Adrenal gland (tissue), 12 donors: Measurements from ENCODE around the gene FAM89A. TPM values are rescaled to one million over a fixed set of nuclear protein-coding genes. Genes with fewer than 3 reads are reported as not detected.

ENCODE experiments used
- DNase-seq, 7 donors: peaks; one replicate each; pipeline ENCODE4 v3.0.0-alpha.2; 2019 to 2020
- H3K27ac ChIP-seq, 5 donors: fragments of 200-600 bp; sonication (generic) in 4 of 5; 1 replicate in 3 of 5; 2 replicates in 2 of 5; pipeline versions ENCODE4 v1.5.1 to v1.8.0; 2016 to 2020; ENCODE audit warnings: mild to moderate bottlenecking in 1 of 5
- H3K27me3 ChIP-seq: fragments of 200-600 bp; 2 replicates; pipeline ENCODE4 v1.8.0; 2021
- H3K36me3 ChIP-seq, 2 donors: fragments of 200-600 bp; replicated peaks in 1 of 2; 1 replicate in 1 of 2; 2 replicates in 1 of 2; pipeline versions ENCODE4 v1.5.1 to v1.8.0; 2018 to 2022
- H3K4me1 ChIP-seq, 2 donors: fragments of 200-600 bp; replicated peaks in 1 of 2; 1 replicate in 1 of 2; 2 replicates in 1 of 2; pipeline versions ENCODE4 v1.5.1 to v1.8.0; 2018 to 2021
- H3K4me3 ChIP-seq, 4 donors: fragments of 200-600 bp; sonication (generic) in 3 of 4; one replicate each; pipeline ENCODE4 v1.5.1; 2016 to 2018
- H3K9me3 ChIP-seq, 3 donors: fragments of 200-600 bp; sonication (generic) in 1 of 3; replicated peaks in 1 of 3; 1 replicate in 2 of 3; 2 replicates in 1 of 3; pipeline versions ENCODE4 v1.5.1 to v1.8.0; 2016 to 2021
- CTCF ChIP-seq, 6 experiments: fragments of 450-650 bp in 4 of 6; fragments of 200-600 bp in 2 of 6; sonication (generic) in 1 of 6; IDR thresholded peaks; 1 replicate in 5 of 6; 2 replicates in 1 of 6; pipeline versions ENCODE4 v1.5.1 to v1.8.0; 2016 to 2021; ENCODE audit warnings: antibody characterized with exemption in 6 of 6, mild to moderate bottlenecking in 2 of 6, moderate library complexity in 1 of 6
- POLR2A ChIP-seq, 2 donors: fragments of 450-650 bp; IDR thresholded peaks; one replicate each; pipeline ENCODE4 v1.6.1; 2017; ENCODE audit warnings: antibody characterized with exemption in 2 of 2, mild to moderate bottlenecking in 2 of 2, moderate library complexity in 1 of 2
- WGBS, 4 donors: extraction: QIAGEN DNeasy Blood & Tissue Kit in 2 of 4; methylation state at CpG; one replicate each; pipeline versions ENCODE4 v1.1.5 to v1.1.7; 2013 to 2017; 5-methylcytosine and 5-hydroxymethylcytosine counted together
- intact Hi-C, 2 donors: fragments of 100-400 bp; cut with DNase I; formaldehyde crosslinking; loops; one replicate each; pipeline versions ENCODE4 v1.14.1 to v1.15.0; 2022 to 2023
- polyA plus RNA-seq, 3 donors: library from polyadenylated mRNA; stranded (reverse); fragments of 200-250 nt in 2 of 3; fragments of 350-450 nt in 1 of 3; fragmentation: Illumina TruSeq in 1 of 3; extraction: RNeasy Lipid Tissue Mini Kit (QIAGEN cat#74804) in 1 of 3; gene quantifications; one replicate each; pipeline ENCODE4 v1.2.3, GENCODE V29; 2013 to 2014
- total RNA-seq, 9 donors: library from RNA; depleted of rRNA in 4 of 9; stranded (reverse); fragments of >200 nt in 4 of 9; fragments of 120-200 nt in 1 of 9; fragmentation: NEBNext Ultra II Directional in 1 of 9; extraction: Animal tissue kit (Norgen Biotek cat#: 25700) in 1 of 9; gene quantifications; one replicate each; pipeline versions ENCODE4 v1.1.0 to v1.2.4, GENCODE V29; 2013 to 2023
- donor health status: healthy with polysubstance abuse.
- donor health status: Bipolar disorder and iron deficiency.
- donor health status: DM: yes; HTN: yes; CAD: no.
- donor health status: DM: no; HTN: no; CAD: no.
- donor health status: DM: no; HTN: no; CAD: no.
- donor health status: DM: yes; HTN: yes; CAD: no.

The FAM89A gene
- total and polyA plus RNA-seq, 12 donors = 11.3 to 59.4 (median 33.0) TPM

- WGBS, 4 donors = 90 to 95% (median 92%) methylated on average over 7 of the region's 7 CpGs
- TF ChIP-seq POLR2A (IDR thresholded peaks at IDR 0.05) (no peak), CTCF (IDR thresholded peaks at IDR 0.05) (no peak)
- Histone ChIP-seq H3K9me3 (no peaks in the 10 kb centered on the region), H3K36me3 (no peaks in the 10 kb centered on the region), H3K27ac (no peak overlapping the region), H3K27me3 (no peaks in the 10 kb centered on the region), H3K4me3 (no peak overlapping the region), H3K4me1 (no peaks in the 10 kb centered on the region)
- intact Hi-C loops = no loop called here
- no peak for DNase-seq
Measured at GRCh38 chr1:231078250-231078649, 38.2 kb upstream of the FAM89A start.

- WGBS, 4 donors = 82 to 98% (median 96%) methylated on average over 5 of the region's 5 CpGs
- intact Hi-C loops = no loop called here
- H3K27ac ChIP-seq = no peak overlapping the region
- no peaks in the 10 kb centered on the region for H3K9me3 ChIP-seq
- no peak for DNase-seq
- no peak for TF ChIP-seq CTCF (IDR thresholded peaks at IDR 0.05)
- no peak for TF ChIP-seq POLR2A (IDR thresholded peaks at IDR 0.05)
- H3K27me3 ChIP-seq = no peaks in the 10 kb centered on the region
- no peaks in the 10 kb centered on the region for H3K36me3 ChIP-seq
- no peaks in the 10 kb centered on the region for H3K4me1 ChIP-seq
- H3K4me3 ChIP-seq = no peak overlapping the region
Measured at GRCh38 chr1:231076802-231077201, 36.7 kb upstream of the FAM89A start.

GRCh38 chr1:231075497-231075896 lies 35.4 kb upstream of the FAM89A start:
- H3K4me1 ChIP-seq = no peaks in the 10 kb centered on the region
- no peaks in the 10 kb centered on the region for H3K36me3 ChIP-seq
- intact Hi-C loops = no loop called here
- DNase-seq = peak in 4 of 7 donors; percentile 21 to 36 (median 28)
- no peaks in the 10 kb centered on the region for H3K9me3 ChIP-seq
- H3K27ac ChIP-seq = no peak overlapping the region
- H3K27me3 ChIP-seq = no peaks in the 10 kb centered on the region
- TF ChIP-seq CTCF (IDR thresholded peaks at IDR 0.05) (no peak), POLR2A (IDR thresholded peaks at IDR 0.05) (no peak)
- WGBS, 4 donors = 42 to 50% (median 46%) methylated on average over 6 of the region's 6 CpGs
- H3K4me3 ChIP-seq = no peak overlapping the region

- H3K27ac ChIP-seq = no peak overlapping the region
- H3K4me3 ChIP-seq = no peak overlapping the region
- no peaks in the 10 kb centered on the region for H3K27me3 ChIP-seq
- DNase-seq = no peak
- TF ChIP-seq POLR2A (IDR thresholded peaks at IDR 0.05) (no peak), CTCF (IDR thresholded peaks at IDR 0.05) (no peak)
- no peaks in the 10 kb centered on the region for H3K4me1 ChIP-seq
- H3K36me3 ChIP-seq = no peaks in the 10 kb centered on the region
- 70 to 75% (median 72%) methylated on average over 5 to 6 of the region's 6 CpGs for WGBS, 4 donors
- intact Hi-C loops = no loop called here
- no peaks in the 10 kb centered on the region for H3K9me3 ChIP-seq
Measured at GRCh38 chr1:231075020-231075419, 35.0 kb upstream of the FAM89A start.
